ENCODE results near the gene PTGES3L. TPM values are rescaled to one million over a fixed set of nuclear protein-coding genes. Genes with fewer than 3 reads are reported as not detected.
"Not testable (repeated sequence)": the region's sequence is repeated elsewhere in the genome, so short reads cannot be mapped to it uniquely, and the experiment has no call there.

PTGES3L gene
- total and polyA plus RNA-seq, 8 donors: 0.26 to 3.6 (median 2.1) TPM

DNA sequence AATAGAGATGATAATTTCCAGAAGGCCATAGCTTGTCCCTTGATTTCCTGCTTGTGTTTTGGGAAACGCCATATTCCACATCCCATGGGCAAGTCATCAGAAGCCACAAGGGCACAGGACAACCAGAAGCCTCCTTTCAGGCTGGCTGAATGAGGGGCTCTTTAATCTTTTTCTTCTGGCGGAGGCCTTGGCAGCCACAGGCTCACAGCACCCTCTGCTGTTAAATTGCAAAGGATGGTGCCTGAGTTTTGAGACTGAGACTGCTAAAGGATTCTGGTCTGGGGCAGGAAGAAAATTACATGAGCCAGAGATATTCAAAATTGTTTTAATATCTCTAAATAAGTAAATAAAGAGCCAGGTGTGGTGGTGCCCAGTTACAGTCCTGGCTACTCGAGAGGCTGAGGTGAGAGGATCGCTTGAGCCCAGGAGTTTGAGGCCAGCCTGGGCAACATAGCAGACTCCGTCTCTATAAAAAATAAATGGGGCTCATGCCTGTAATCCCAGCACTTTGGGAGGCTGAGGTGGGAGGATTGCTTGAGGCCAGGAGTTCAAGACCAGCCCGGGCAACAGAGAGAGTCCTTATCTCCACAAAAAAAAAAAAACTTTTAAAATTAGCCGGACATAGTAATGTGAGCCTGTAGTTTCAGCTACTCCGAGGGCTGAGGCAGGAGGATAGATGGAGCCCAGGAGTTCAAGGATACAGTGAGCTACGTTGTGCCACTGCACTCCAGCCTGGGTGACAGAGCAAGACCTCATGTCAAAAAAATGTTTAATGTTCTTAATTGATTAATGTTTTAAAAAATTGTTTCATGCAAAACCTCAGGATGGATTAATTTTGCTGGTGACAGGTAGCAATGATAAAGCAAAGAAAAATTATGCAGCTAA, 41.9 kb downstream of the PTGES3L start:
- TF ChIP-seq, protein P1, sequence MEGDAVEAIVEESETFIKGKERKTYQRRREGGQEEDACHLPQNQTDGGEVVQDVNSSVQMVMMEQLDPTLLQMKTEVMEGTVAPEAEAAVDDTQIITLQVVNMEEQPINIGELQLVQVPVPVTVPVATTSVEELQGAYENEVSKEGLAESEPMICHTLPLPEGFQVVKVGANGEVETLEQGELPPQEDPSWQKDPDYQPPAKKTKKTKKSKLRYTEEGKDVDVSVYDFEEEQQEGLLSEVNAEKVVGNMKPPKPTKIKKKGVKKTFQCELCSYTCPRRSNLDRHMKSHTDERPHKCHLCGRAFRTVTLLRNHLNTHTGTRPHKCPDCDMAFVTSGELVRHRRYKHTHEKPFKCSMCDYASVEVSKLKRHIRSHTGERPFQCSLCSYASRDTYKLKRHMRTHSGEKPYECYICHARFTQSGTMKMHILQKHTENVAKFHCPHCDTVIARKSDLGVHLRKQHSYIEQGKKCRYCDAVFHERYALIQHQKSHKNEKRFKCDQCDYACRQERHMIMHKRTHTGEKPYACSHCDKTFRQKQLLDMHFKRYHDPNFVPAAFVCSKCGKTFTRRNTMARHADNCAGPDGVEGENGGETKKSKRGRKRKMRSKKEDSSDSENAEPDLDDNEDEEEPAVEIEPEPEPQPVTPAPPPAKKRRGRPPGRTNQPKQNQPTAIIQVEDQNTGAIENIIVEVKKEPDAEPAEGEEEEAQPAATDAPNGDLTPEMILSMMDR (IDR thresholded peaks at IDR 0.05): peak; percentile 34 to 37

DNA sequence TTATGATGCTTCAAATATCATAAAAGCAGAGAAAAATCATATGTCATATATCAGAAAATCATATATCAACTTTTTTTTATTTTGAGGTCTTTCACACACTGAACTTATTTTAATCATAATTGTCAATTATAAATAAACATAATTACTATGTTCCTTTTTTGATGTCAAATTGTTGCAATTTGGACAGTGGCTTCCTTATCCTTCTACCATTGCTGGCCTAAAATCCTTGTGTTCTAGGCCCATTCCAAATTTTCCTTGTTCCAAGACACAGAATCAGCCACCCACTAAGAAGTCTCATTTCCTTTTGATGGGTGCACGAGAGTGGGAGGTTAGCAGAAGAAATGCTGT, 50.4 kb downstream of the PTGES3L start:
- intact Hi-C loops (cut with DNase I): loop anchor here in 1 of 2 donors (5.0 kb wide), 1 partner anchor 82 kb away; no protein-coding TSS in a partner anchor
- Histone ChIP-seq H3K27ac (peak overlapping the region; percentile 75 to 86), H3K27me3 (no peaks in the 10 kb centered on the region), H3K4me3 (no peak overlapping the region), H3K9me3 (no peaks in the 10 kb centered on the region), H3K36me3 (no peaks in the 10 kb centered on the region), H3K4me1 (peaks cover 7 to 21% of the 10 kb centered on the region in 2 donors)
- TF ChIP-seq, protein P1 (IDR thresholded peaks at IDR 0.05): peak in 1 of 2 donors; percentile 6
- ATAC-seq (no peak), DNase-seq (no peak)

More for the DNA sequence above, 41.9 kb downstream of the PTGES3L start:
- no peak overlapping the region for H3K27ac ChIP-seq
- DNase-seq (peak in 1 of 4 donors; percentile 73), ATAC-seq (peak; percentile 84)
- H3K4me3 ChIP-seq: no peak overlapping the region
- intact Hi-C loops (cut with DNase I): loop anchor here in 1 of 2 donors (10.0 kb wide), 1 partner anchor 93 kb away; the partner anchor contains the start of gene AOC2
- H3K4me1 ChIP-seq: no peaks in the 10 kb centered on the region
- no peaks in the 10 kb centered on the region for H3K27me3 ChIP-seq
- no peaks in the 10 kb centered on the region for H3K9me3 ChIP-seq
- no peaks in the 10 kb centered on the region for H3K36me3 ChIP-seq

DNA sequence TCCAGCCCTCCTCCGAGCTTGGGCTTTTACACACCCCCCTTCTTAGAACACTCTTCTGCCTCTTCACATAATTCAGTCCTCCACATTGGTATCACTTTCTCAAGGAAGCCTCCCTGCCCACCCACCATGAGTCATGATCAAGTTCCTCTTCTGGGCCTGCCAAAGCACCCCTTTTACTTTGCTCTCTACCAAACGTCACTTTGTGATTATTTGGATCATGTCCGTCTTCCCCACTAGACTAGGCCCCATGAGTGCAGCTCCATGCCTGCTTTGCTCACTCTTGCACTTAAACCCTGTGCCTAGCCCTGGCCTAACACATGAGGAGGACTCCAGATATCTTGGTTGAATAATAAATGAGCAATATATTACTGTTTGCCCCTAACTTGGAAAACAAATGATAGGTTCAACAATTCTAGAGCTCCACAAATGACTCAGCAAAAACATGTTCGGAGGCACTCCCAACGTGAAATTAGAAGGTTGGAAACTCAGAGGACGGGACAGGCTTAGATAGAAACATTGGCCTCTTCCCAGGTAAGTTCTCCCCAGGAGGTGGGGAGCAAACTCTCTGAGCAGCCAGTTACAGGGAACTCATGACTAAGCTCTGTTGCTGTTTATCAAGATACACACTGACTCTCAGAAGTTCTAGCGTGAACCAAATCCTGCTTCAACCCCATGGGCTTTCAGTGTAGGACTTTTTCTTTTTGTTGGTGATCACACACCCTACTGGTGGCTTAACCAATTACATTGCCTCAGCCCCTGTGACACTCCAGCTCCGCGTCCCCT, 51.0 kb downstream of the PTGES3L start:
- ATAC-seq (peak; percentile 96), DNase-seq (peak in 3 of 4 donors; percentile 52 to 83 (median 61))
- no peak overlapping the region for H3K4me3 ChIP-seq
- TF ChIP-seq, protein P1 (IDR thresholded peaks at IDR 0.05): peak; percentile 61 to 74
- peaks cover 7 to 23% of the 10 kb centered on the region in 2 donors for H3K4me1 ChIP-seq
- peak overlapping the region; percentile 75 to 86 for H3K27ac ChIP-seq
- no peaks in the 10 kb centered on the region for H3K27me3 ChIP-seq
- intact Hi-C loops (cut with DNase I): loop anchor here in 1 of 2 donors (5.0 kb wide), 1 partner anchor 82 kb away; no protein-coding TSS in a partner anchor
- no peaks in the 10 kb centered on the region for H3K36me3 ChIP-seq
- H3K9me3 ChIP-seq: no peaks in the 10 kb centered on the region

DNA sequence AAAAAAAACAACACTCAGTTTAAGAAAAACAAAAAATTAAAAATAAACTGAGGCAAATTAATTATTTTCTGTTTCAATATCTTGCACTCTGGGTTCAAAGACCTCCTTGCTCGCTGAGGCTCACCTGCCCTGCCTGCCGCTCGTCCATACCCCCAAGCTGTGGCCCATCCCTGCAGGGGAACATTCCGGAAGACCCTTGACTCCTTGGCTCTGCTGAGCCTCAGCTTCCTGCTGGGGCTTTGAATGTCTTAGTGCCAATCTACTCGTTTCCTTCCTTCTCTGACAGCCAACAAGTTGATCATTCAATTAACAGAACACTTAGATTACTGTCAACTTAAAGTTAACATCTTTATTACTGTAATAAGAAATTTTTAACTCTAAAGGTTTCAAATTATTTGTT, 55.0 kb downstream of the PTGES3L start:
- intact Hi-C loops (cut with DNase I): loop anchor here in 1 of 2 donors (5.0 kb wide), 1 partner anchor 78 kb away; no protein-coding TSS in a partner anchor
- Histone ChIP-seq H3K4me1 (peaks cover 7 to 42% of the 10 kb centered on the region in 2 donors), H3K36me3 (no peaks in the 10 kb centered on the region), H3K27ac (no peak overlapping the region), H3K4me3 (no peak overlapping the region), H3K27me3 (no peaks in the 10 kb centered on the region), H3K9me3 (no peaks in the 10 kb centered on the region)
- TF ChIP-seq, protein P1 (IDR thresholded peaks at IDR 0.05): no peak
- ATAC-seq (no peak), DNase-seq (no peak)

DNA sequence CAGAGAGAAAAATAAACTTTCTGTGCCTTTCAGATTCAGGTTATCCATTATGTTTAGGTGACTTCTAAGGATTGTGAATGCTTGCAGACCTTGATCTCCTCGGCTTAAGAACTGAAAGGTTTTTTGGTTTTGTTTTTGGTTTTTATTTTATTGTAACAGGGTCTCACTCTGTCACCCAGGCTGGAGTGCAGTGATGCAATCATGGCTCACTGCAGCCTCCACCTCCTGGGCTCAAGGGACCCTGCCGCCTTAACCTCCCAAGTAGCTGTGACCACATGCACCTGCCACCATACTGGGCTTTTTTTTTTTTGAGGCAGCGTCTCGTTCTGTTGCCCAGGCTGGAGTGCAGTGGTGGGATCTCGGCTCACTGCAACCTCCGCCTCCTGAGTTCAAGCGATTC, 56.4 kb downstream of the PTGES3L start:
- ATAC-seq; DNase-seq; H3K36me3 ChIP-seq; intact Hi-C loops (cut with DNase I); H3K4me3 ChIP-seq; H3K9me3 ChIP-seq; H3K27me3 ChIP-seq: not testable (repeated sequence)
- Histone ChIP-seq H3K4me1 (peaks cover 10 to 44% of the 10 kb centered on the region in 2 donors), H3K27ac (peak overlapping the region in 1 of 2 donors; percentile 75)

Measured in left lung (tissue), 10 donors.